GM13976 (cell line): Measurements from ENCODE around the gene HEXIM2.

ENCODE experiments used
- DNase-seq: peaks from one replicate; pipeline ENCODE4 v3.0.0; 2012; ENCODE audit warnings: low spot score
- in situ Hi-C: fragments of 300-500 bp; cut with MboI; formaldehyde crosslinking; loops from one replicate; pipeline ENCODE4 v1.12.0; 2022; ENCODE audit warnings: low sequenced_read_pairs, mixed read lengths, inconsistent platforms; ENCODE audit not compliant: unreplicated experiment
- TF ChIP-seq, protein P1 (sequence below): IDR thresholded peaks from 2 replicates; pipeline ENCODE4 v1.5.1; 2012; ENCODE audit warnings: borderline replicate concordance, mild to moderate bottlenecking; ENCODE audit not compliant: insufficient read depth; ENCODE audit errors: extremely low read depth, missing control alignments, control extremely low read depth

Gene HEXIM2

DNA sequence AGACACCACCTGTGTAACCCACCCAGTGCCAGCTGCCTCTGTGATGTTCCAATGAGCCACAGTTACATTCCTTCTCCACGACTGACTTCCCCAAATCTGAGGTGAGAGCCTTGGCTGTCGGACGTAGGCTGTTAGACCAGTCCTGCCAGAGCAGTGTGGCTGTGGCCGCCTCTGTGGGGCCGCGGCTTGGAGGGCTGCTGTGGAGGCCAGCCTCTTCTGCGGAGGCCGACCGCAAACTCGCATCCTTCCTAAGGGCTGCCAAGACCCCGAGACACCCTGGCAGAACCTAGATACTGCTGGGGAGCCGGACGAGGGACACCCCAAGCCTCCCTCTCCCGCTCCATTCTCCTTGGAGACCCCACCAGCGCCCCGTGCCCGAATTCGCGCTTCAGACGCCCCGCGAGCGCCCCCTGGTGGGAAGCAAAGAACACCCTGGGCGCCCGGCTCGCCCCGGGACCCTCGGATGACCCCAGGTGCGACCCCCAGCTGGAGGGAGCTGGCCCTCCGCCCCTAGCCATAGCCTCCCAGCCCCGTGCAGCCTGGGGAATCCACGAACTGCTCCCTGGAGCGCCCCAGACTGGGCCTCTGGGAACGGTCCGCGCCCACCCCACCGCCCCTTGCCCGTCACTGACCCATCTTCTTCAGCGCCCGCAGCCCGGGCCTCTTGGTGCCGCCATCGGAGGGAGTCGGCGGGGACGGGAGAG is 29.9 kb upstream of the HEXIM2 start:
- TF ChIP-seq, protein P1, sequence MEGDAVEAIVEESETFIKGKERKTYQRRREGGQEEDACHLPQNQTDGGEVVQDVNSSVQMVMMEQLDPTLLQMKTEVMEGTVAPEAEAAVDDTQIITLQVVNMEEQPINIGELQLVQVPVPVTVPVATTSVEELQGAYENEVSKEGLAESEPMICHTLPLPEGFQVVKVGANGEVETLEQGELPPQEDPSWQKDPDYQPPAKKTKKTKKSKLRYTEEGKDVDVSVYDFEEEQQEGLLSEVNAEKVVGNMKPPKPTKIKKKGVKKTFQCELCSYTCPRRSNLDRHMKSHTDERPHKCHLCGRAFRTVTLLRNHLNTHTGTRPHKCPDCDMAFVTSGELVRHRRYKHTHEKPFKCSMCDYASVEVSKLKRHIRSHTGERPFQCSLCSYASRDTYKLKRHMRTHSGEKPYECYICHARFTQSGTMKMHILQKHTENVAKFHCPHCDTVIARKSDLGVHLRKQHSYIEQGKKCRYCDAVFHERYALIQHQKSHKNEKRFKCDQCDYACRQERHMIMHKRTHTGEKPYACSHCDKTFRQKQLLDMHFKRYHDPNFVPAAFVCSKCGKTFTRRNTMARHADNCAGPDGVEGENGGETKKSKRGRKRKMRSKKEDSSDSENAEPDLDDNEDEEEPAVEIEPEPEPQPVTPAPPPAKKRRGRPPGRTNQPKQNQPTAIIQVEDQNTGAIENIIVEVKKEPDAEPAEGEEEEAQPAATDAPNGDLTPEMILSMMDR, result peak; percentile 60
- in situ Hi-C loops, result loop anchor here (10.0 kb wide), 1 partner anchor 63 kb away; no protein-coding TSS in a partner anchor
- peak; percentile 75 for DNase-seq

GRCh38 chr17:45132320-45132571 is 29.4 kb upstream of the HEXIM2 start, which contains the start of gene PLCD3:
Gene PLCD3 (minus strand): TSS chr17:45132515. CDS start chr17:45132410, 105 bp downstream.
- DNase-seq, result no peak
- TF ChIP-seq, protein P1, result no peak
- in situ Hi-C loops, result loop anchor here (10.0 kb wide), 1 partner anchor 63 kb away; no protein-coding TSS in a partner anchor

- peak; percentile 96 for DNase-seq
- in situ Hi-C loops, result loop anchor here (10.0 kb wide), 1 partner anchor 62 kb away; no protein-coding TSS in a partner anchor
- TF ChIP-seq, protein P1, result peak; percentile 94
These were observed 28.9 kb upstream of the HEXIM2 start for GRCh38 chr17:45132572-45133463.

DNA sequence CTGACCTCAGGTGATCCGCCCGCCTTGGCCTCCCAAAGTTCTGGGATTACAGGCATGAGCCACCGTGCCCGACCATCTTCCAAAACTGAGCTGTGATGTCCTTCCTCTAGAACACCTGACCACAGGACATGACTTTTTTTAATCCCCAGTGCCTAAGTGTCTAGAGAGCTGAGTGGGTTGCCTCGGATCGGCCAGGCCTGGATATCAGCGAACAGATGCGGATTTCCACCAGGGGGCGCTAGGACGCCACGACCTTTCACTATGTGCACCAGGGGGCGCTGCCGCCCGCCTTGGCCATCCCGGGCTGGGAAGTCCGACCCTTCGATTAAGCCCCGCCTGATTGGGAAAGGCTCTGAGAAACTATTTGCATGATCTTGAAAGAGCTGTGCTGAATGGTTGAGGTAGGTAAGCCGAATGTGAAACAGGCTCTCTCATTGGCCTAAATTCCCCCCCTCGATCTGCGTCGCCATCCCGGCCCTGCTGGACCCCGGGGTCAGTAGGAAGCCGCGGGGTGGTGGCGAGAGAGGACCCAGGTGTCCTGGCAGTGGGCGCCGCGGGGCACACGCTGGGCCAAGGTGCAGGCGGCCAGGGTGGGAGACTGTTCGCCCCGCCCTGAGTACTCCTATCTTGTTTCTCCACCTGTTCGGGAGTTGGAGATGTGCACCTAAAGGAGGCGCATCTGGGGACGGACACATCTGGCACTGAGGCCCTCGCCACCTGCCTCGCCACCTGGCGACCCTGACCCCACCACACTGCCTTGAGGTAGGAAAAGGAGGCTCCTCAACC is 26.3 kb upstream of the HEXIM2 start, which contains the start of gene ACBD4:
ACBD4 (plus strand) TSS at position 496 of the 786 bp plus-strand sequence. CDS start 458 bp downstream, outside the sequence.
- TF ChIP-seq, protein P1, result peak; percentile 100
- in situ Hi-C loops, result loop anchor here (10.0 kb wide), 1 partner anchor 59 kb away; no protein-coding TSS in a partner anchor

DNA sequence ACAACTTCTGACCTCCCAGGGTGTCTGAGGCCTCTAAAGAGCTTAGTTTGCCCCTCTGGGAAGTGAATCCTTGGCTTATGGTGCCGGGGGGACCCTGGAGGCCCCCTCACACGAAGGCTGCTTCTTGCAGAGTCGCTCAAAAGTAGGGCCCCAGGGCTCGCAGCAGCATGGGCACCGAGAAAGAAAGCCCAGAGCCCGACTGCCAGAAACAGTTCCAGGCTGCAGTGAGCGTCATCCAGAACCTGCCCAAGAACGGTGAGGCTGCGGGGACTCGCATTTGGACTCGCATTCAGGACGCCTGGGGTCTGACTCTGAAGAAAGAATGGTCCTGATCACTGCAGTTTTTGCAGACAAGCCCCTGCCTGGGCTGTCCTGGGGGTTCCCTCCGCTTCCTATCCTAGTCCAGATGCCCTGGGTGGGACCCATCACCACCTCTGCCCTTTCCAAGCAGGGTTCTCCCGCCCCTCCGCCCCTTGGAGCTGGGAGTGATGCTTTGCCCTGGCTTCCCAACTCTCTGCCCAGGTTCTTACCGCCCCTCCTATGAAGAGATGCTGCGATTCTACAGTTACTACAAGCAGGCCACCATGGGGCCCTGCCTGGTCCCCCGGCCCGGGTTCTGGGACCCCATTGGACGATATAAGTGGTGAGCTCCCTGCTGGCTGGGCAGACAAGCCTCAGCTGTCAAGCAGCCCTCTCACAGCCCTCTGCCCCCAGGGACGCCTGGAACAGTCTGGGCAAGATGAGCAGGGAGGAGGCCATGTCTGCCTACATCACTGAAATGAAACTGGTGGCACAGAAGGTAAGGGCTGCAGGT is 25.5 kb upstream of the HEXIM2 start:
- DNase-seq, result no peak
- in situ Hi-C loops, result loop anchor here (10.0 kb wide), 1 partner anchor 59 kb away; no protein-coding TSS in a partner anchor
- TF ChIP-seq, protein P1, result no peak

More for the DNA sequence above, 26.3 kb upstream of the HEXIM2 start, which contains the start of gene ACBD4:
- DNase-seq, result peak; percentile 97
